ENCODE results near the gene MIA2. TPM values are rescaled to one million over a fixed set of nuclear protein-coding genes. Genes with fewer than 3 reads are reported as not detected.

Gene MIA2, protein sequence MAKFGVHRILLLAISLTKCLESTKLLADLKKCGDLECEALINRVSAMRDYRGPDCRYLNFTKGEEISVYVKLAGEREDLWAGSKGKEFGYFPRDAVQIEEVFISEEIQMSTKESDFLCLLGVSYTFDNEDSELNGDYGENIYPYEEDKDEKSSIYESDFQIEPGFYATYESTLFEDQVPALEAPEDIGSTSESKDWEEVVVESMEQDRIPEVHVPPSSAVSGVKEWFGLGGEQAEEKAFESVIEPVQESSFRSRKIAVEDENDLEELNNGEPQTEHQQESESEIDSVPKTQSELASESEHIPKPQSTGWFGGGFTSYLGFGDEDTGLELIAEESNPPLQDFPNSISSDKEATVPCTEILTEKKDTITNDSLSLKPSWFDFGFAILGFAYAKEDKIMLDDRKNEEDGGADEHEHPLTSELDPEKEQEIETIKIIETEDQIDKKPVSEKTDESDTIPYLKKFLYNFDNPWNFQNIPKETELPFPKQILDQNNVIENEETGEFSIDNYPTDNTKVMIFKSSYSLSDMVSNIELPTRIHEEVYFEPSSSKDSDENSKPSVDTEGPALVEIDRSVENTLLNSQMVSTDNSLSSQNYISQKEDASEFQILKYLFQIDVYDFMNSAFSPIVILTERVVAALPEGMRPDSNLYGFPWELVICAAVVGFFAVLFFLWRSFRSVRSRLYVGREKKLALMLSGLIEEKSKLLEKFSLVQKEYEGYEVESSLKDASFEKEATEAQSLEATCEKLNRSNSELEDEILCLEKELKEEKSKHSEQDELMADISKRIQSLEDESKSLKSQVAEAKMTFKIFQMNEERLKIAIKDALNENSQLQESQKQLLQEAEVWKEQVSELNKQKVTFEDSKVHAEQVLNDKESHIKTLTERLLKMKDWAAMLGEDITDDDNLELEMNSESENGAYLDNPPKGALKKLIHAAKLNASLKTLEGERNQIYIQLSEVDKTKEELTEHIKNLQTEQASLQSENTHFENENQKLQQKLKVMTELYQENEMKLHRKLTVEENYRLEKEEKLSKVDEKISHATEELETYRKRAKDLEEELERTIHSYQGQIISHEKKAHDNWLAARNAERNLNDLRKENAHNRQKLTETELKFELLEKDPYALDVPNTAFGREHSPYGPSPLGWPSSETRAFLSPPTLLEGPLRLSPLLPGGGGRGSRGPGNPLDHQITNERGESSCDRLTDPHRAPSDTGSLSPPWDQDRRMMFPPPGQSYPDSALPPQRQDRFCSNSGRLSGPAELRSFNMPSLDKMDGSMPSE (N-terminal part only)
- total RNA-seq (10 to 100 TPM; 15.5 to 26.2 (median 21.3) TPM), polyA plus RNA-seq (10 to 100 TPM; 10.6 to 29.1 (median 12.6) TPM)
- long read RNA-seq, donor 1, partial matches to known transcripts, result 0 of 5 reads
- long read RNA-seq, donor 1, other reads (novel, unspliced or antisense), result 5 of 5 reads
- long read RNA-seq, donor 2, partial matches to known transcripts, result 1 of 29 reads
- long read RNA-seq, donor 2, other reads (novel, unspliced or antisense), result 27 of 29 reads

DNA sequence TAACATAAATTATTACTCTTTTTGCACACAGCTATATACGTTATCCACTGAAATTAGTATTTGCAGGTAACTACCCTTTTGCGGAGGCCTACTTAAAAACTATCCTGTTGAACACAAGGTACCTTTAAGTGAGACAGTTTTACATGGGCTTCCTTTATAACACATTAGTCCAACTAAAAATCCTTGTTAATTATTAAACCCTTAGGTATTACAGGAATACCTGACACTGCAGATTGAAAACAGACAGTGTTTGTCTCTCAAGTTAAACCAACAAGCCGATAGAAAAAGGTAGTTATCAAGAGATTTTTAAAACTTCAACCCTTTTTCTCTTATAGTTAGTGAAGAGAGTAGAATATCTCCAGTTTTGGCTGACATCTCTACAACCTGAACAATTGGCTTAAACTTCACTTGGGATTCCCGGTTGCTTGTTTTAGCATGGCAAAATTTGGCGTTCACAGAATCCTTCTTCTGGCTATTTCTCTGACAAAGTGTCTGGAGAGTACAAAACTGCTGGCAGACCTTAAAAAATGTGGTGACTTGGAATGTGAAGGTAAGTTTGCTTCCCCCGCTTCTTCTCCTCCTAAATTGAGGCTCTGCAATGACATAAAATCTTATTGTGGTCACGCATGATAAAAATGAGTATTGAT lies at the start of gene MIA2:
MIA2 (plus strand) TSS at position 236 of the 647 bp plus-strand sequence; CDS start at position 436, 200 bp downstream.
- TF ChIP-seq, protein P1, sequence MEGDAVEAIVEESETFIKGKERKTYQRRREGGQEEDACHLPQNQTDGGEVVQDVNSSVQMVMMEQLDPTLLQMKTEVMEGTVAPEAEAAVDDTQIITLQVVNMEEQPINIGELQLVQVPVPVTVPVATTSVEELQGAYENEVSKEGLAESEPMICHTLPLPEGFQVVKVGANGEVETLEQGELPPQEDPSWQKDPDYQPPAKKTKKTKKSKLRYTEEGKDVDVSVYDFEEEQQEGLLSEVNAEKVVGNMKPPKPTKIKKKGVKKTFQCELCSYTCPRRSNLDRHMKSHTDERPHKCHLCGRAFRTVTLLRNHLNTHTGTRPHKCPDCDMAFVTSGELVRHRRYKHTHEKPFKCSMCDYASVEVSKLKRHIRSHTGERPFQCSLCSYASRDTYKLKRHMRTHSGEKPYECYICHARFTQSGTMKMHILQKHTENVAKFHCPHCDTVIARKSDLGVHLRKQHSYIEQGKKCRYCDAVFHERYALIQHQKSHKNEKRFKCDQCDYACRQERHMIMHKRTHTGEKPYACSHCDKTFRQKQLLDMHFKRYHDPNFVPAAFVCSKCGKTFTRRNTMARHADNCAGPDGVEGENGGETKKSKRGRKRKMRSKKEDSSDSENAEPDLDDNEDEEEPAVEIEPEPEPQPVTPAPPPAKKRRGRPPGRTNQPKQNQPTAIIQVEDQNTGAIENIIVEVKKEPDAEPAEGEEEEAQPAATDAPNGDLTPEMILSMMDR (IDR thresholded peaks at IDR 0.05), result no peak
- H3K27me3 ChIP-seq (ENCODE audit: insufficient read depth in 3 of 3, low read length in 2 of 3), result no peaks in the 10 kb centered on the region
- WGBS, 3 donors, result 69 to 85% (median 73%) methylated on average over 7 of the region's 7 CpGs

DNA sequence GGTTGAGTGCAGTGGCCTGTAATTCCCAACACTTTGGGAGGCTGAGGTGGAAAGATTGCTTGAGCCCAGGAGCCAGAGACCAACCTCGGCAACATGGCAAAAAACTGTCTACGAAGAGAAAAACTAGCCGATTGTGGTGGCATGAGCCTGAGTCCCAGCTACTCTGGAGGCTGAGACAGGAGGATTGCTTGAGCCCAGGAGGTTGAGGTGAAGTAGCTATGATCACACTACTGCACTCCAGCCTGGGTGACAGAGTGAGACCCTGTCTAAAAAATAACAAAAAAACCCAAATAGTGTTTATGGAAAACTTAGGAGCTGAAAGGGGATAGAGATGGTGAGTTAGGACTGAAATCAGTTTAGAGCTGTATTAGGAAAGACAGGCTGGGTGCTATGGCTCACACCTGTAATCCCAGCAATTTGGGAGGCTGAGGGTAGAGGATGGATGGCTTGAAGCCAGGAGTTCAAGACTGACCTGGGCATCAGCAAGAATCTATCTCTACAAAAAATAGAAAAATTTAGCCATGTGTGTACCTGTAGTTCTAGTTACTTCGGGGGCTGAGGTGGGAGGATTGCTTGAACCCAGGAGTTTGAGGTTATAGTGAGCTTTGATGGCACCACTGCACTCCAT lies 49.0 kb upstream of the MIA2 start:
- no peak overlapping the region for H3K4me3 ChIP-seq
- no peaks in the 10 kb centered on the region for H3K4me1 ChIP-seq
- H3K27ac ChIP-seq, result no peak overlapping the region
- peaks cover 15 to 64% of the 10 kb centered on the region in 2 donors for H3K36me3 ChIP-seq (ENCODE audit: insufficient read depth in 1 of 2, low read depth in 1 of 2)
- DNase-seq (no peak), ATAC-seq (peak in 1 of 4 donors; percentile 11)
- intact Hi-C loops (cut with DNase I), result no loop called here
- WGBS, 3 donors, result 97 to 99% (median 97%) methylated on average over 4 of the region's 4 CpGs
- H3K27me3 ChIP-seq (ENCODE audit: insufficient read depth in 3 of 3, low read length in 2 of 3), result no peaks in the 10 kb centered on the region
- TF ChIP-seq, protein P1 (IDR thresholded peaks at IDR 0.05), result no peak
- no peaks in the 10 kb centered on the region for H3K9me3 ChIP-seq

More for the DNA sequence above, at the start of gene MIA2:
- Histone ChIP-seq H3K27ac (no peak within 1 kb of the TSS), H3K4me3 (no peak within 1 kb of the TSS), H3K4me1 (peaks cover 4% of the 10 kb centered on the region), H3K36me3 (ENCODE audit: insufficient read depth in 1 of 2, low read depth in 1 of 2) (no peaks in the 10 kb centered on the region), H3K9me3 (no peaks in the 10 kb centered on the region)
- DNase-seq (no peak), ATAC-seq (no peak)
- intact Hi-C loops (cut with DNase I), result loop anchor here in 1 of 2 donors (10.0 kb wide), 1 partner anchor 131 kb away; no protein-coding TSS in a partner anchor

DNA sequence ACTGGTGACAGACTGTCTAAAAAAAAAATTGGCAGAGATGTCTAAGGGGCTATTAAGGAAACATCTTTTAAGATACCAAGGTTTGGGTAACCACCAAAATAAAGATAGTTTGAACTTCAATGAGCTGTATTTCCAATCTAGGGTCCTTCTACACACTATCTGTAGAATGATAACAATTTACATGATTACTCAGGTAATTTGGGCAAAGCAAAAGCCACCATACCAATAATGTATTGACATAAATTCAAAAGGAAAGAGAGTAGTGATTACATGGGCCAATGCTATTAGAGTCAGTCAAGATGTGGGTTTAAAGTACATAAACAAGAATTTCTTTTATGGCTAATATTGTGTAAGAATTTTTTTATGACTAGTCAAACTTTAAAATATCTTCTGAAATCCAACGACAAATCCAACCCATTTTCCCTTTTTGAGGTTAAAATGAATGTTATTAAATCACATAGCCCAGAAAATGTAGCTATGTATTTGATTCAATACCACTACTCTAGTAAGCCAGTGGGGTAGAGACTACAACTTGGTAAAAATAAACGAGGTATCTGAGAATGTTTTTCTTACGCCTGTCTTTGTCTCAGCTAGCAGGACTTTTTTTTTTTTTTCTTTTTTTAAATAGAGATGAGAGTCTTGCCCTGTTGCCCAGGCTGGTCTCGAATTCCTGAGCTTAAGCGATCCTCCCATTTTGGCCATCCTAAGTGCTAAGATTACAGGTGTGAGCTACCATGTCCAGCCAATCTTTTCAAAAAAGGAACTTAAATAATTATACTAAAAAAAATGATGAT lies 48.3 kb upstream of the MIA2 start:
- DNase-seq, result no peak
- TF ChIP-seq, protein P1 (IDR thresholded peaks at IDR 0.05), result no peak
- ATAC-seq, result no peak
- Histone ChIP-seq H3K27ac (no peak overlapping the region), H3K27me3 (ENCODE audit: insufficient read depth in 3 of 3, low read length in 2 of 3) (no peaks in the 10 kb centered on the region), H3K36me3 (ENCODE audit: insufficient read depth in 1 of 2, low read depth in 1 of 2) (peaks cover 14 to 57% of the 10 kb centered on the region in 2 donors), H3K9me3 (no peaks in the 10 kb centered on the region), H3K4me1 (no peaks in the 10 kb centered on the region), H3K4me3 (no peak overlapping the region)
- intact Hi-C loops (cut with DNase I), result no loop called here
- WGBS, 3 donors, result 90 to 96% (median 92%) methylated on average over 5 of the region's 5 CpGs
